DND-41 (cell line): ENCODE data around the gene OTUD5.

Experiments
- EZH2 ChIP-seq: IDR thresholded peaks from 3 replicates; pipeline ENCODE4 v1.6.1; 2012; ENCODE audit warnings: borderline replicate concordance, low read depth, mild to moderate bottlenecking, moderate library complexity, low read length, inconsistent platforms; ENCODE audit not compliant: severe bottlenecking
- TF ChIP-seq, protein P1 (sequence below): IDR thresholded peaks from 2 replicates; pipeline ENCODE4 v1.5.1; 2012; ENCODE audit warnings: borderline replicate concordance, low read length, moderate library complexity, mild to moderate bottlenecking; ENCODE audit not compliant: poor library complexity, severe bottlenecking; ENCODE audit errors: extremely low read depth

DNA sequence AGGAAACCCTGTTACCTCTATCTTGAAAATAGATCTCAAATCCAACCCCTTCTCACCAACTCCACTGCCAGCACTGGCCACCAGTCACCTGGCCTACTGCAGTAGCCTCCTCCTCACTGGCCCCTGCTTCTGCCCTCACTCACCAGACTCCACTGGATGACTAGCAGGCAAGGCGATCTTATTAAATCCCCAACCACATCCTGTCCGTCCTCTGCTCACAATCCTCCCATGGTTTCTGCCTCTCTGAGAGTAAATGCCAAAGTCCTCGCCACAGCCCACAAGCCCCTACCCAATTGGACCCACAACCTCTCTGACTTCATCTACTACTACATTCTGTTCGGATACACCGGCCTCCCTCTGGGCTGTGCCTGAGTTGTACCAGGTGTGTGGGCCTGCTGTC, 33.1 kb downstream of the OTUD5 start:
- TF ChIP-seq, protein P1, sequence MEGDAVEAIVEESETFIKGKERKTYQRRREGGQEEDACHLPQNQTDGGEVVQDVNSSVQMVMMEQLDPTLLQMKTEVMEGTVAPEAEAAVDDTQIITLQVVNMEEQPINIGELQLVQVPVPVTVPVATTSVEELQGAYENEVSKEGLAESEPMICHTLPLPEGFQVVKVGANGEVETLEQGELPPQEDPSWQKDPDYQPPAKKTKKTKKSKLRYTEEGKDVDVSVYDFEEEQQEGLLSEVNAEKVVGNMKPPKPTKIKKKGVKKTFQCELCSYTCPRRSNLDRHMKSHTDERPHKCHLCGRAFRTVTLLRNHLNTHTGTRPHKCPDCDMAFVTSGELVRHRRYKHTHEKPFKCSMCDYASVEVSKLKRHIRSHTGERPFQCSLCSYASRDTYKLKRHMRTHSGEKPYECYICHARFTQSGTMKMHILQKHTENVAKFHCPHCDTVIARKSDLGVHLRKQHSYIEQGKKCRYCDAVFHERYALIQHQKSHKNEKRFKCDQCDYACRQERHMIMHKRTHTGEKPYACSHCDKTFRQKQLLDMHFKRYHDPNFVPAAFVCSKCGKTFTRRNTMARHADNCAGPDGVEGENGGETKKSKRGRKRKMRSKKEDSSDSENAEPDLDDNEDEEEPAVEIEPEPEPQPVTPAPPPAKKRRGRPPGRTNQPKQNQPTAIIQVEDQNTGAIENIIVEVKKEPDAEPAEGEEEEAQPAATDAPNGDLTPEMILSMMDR: no peak
- TF ChIP-seq EZH2: no peak
